ENCODE data around the gene TBK1.
A peak's percentile ranks its signal among the peaks of the same experiment; 100 is the strongest.

Gene TBK1

GRCh38 chr12:64452559-64453329 is 824 bp downstream of the TBK1 start:
- peak; percentile 98 for DNase-seq

- DNase-seq = no peak
Observed at GRCh38 chr12:64455506-64455905, 3.6 kb downstream of the TBK1 start.

- no peak for DNase-seq
Observed at GRCh38 chr12:64456119-64456518, 4.2 kb downstream of the TBK1 start.

GRCh38 chr12:64457032-64457431 is 5.1 kb downstream of the TBK1 start:
- peak; percentile 90 for DNase-seq

- no peak for DNase-seq
Observed at GRCh38 chr12:64457466-64457865, 5.5 kb downstream of the TBK1 start.

- DNase-seq = no peak
Observed at GRCh38 chr12:64457923-64458322, 6.0 kb downstream of the TBK1 start.

GRCh38 chr12:64459394-64459891 is 7.5 kb downstream of the TBK1 start:
- peak; percentile 38 for DNase-seq

GRCh38 chr12:64461634-64462414 is 9.9 kb downstream of the TBK1 start:
- peak; percentile 15 for DNase-seq

GRCh38 chr12:64466178-64466577 is 14.3 kb downstream of the TBK1 start:
- DNase-seq = no peak

- no peak for DNase-seq
Observed at GRCh38 chr12:64468966-64469365, 17.0 kb downstream of the TBK1 start.

GRCh38 chr12:64469455-64470142 is 17.7 kb downstream of the TBK1 start:
- DNase-seq = no peak

- no peak for DNase-seq
Observed at GRCh38 chr12:64470495-64470894, 18.6 kb downstream of the TBK1 start.

- no peak for DNase-seq
Observed at GRCh38 chr12:64473176-64473575, 21.3 kb downstream of the TBK1 start.

- DNase-seq = no peak
Observed at GRCh38 chr12:64475518-64475917, 23.6 kb downstream of the TBK1 start.

GRCh38 chr12:64476844-64477243 is 24.9 kb downstream of the TBK1 start:
- DNase-seq = no peak

GRCh38 chr12:64478661-64479060 is 26.7 kb downstream of the TBK1 start:
- DNase-seq = no peak

- no peak for DNase-seq
Observed at GRCh38 chr12:64480148-64480547, 28.2 kb downstream of the TBK1 start.

- DNase-seq = no peak
Observed at GRCh38 chr12:64486657-64487056, 34.7 kb downstream of the TBK1 start.

GRCh38 chr12:64491718-64492117 is 39.8 kb downstream of the TBK1 start:
- DNase-seq = no peak

- DNase-seq = no peak
Observed at GRCh38 chr12:64493513-64493912, 41.6 kb downstream of the TBK1 start.

GRCh38 chr12:64494998-64495729 is 43.2 kb downstream of the TBK1 start:
- no peak for DNase-seq

- DNase-seq = no peak
Observed at GRCh38 chr12:64496839-64497400, 45.0 kb downstream of the TBK1 start.
